OCI-LY1 (cell line): ENCODE measurements around the gene AJM1.
A peak's percentile ranks its signal among the peaks of the same experiment; 100 is the strongest.

Experiments
- H2AFZ ChIP-seq: fragments of 200-600 bp; sonication (generic), shearing (Covaris generic); 2 replicates; pipeline ENCODE4 v1.6.0; 2014; ENCODE audit warnings: antibody characterized with exemption, mild to moderate bottlenecking, low read length
- H3F3A ChIP-seq: fragments of 200-600 bp; sonication (generic), shearing (Covaris generic); 2 replicates; pipeline ENCODE4 v1.6.0; 2014; ENCODE audit warnings: mild to moderate bottlenecking, antibody characterized with exemption, low read length, moderate library complexity; ENCODE audit not compliant: insufficient read depth
- H3K27ac ChIP-seq: fragments of 200-600 bp; sonication (generic); 2 replicates; pipeline ENCODE4 v1.5.1; 2014; ENCODE audit warnings: low read length, mixed run types, mild to moderate bottlenecking, low read depth; ENCODE audit not compliant: poor library complexity, severe bottlenecking
- H3K27me3 ChIP-seq: fragments of 200-600 bp; sonication (generic); 2 replicates; pipeline ENCODE4 v1.6.0; 2014; ENCODE audit warnings: antibody characterized with exemption, mild to moderate bottlenecking, low read length, moderate library complexity; ENCODE audit not compliant: insufficient read depth
- H3K36me3 ChIP-seq: fragments of 200-600 bp; sonication (generic); 2 replicates; pipeline ENCODE4 v1.6.1; 2014; ENCODE audit warnings: mild to moderate bottlenecking, antibody characterized with exemption, low read length, moderate library complexity, mixed read lengths; ENCODE audit not compliant: insufficient read depth
- H3K4me1 ChIP-seq: fragments of 200-600 bp; sonication (generic); 2 replicates; pipeline ENCODE4 v1.5.1; 2014; ENCODE audit warnings: mild to moderate bottlenecking, low read length, moderate library complexity; ENCODE audit not compliant: insufficient read depth, severe bottlenecking
- H3K4me2 ChIP-seq: fragments of 200-600 bp; sonication (generic), shearing (Covaris generic); 2 replicates; pipeline ENCODE4 v1.6.1; 2014; ENCODE audit warnings: low read length
- H3K4me3 ChIP-seq: fragments of 200-600 bp; sonication (generic); 2 replicates; pipeline ENCODE4 v1.5.1; 2014; ENCODE audit warnings: low read length, low read depth, mild to moderate bottlenecking, mixed read lengths; ENCODE audit not compliant: poor library complexity, severe bottlenecking
- H3K79me2 ChIP-seq: fragments of 200-600 bp; shearing (Covaris generic); 2 replicates; pipeline ENCODE4 v1.6.1; 2016; ENCODE audit warnings: mixed run types, low read length, mixed read lengths; ENCODE audit not compliant: insufficient read depth
- H3K9ac ChIP-seq: fragments of 200-600 bp; sonication (generic), shearing (Covaris generic); 2 replicates; pipeline ENCODE4 v1.6.1; 2014; ENCODE audit warnings: mild to moderate bottlenecking, low read length, mixed read lengths
- H3K9me2 ChIP-seq: fragments of 200-600 bp; sonication (generic), shearing (Covaris generic); 2 replicates; pipeline ENCODE4 v1.6.1; 2014; ENCODE audit warnings: low read depth, mild to moderate bottlenecking, low read length, mixed read lengths
- H3K9me3 ChIP-seq: fragments of 200-600 bp; shearing (Covaris generic); 2 replicates; pipeline ENCODE4 v1.6.1; 2014; ENCODE audit warnings: low read length, mixed read lengths
- H4K20me1 ChIP-seq: fragments of 200-600 bp; sonication (generic), shearing (Covaris generic); 2 replicates; pipeline ENCODE4 v1.6.0; 2016; ENCODE audit warnings: mild to moderate bottlenecking, low read length; ENCODE audit not compliant: insufficient read depth
- EZH2 ChIP-seq: fragments of 200-600 bp; sonication (generic), shearing (Covaris generic); IDR thresholded peaks from 2 replicates; pipeline ENCODE4 v1.8.0; 2017; ENCODE audit warnings: borderline replicate concordance, mixed run types, mild to moderate bottlenecking, antibody characterized with exemption, low read length, moderate library complexity, mixed read lengths
- TF ChIP-seq, protein P1 (sequence below): fragments of 200-600 bp; sonication (generic), shearing (Covaris generic); IDR thresholded peaks from 2 replicates; pipeline ENCODE4 v1.5.1; 2017; ENCODE audit warnings: mild to moderate bottlenecking, antibody characterized with exemption, low read length, moderate library complexity, mixed read lengths

The AJM1 gene

GRCh38 chr9:136808075-136808805 lies 34.0 kb upstream of the AJM1 start:
- no peaks in the 10 kb centered on the region for H3K9me3 ChIP-seq
- H3K27me3 ChIP-seq, result no peaks in the 10 kb centered on the region
- peak overlapping the region; percentile 98 for H3K9ac ChIP-seq
- TF ChIP-seq, protein P1, sequence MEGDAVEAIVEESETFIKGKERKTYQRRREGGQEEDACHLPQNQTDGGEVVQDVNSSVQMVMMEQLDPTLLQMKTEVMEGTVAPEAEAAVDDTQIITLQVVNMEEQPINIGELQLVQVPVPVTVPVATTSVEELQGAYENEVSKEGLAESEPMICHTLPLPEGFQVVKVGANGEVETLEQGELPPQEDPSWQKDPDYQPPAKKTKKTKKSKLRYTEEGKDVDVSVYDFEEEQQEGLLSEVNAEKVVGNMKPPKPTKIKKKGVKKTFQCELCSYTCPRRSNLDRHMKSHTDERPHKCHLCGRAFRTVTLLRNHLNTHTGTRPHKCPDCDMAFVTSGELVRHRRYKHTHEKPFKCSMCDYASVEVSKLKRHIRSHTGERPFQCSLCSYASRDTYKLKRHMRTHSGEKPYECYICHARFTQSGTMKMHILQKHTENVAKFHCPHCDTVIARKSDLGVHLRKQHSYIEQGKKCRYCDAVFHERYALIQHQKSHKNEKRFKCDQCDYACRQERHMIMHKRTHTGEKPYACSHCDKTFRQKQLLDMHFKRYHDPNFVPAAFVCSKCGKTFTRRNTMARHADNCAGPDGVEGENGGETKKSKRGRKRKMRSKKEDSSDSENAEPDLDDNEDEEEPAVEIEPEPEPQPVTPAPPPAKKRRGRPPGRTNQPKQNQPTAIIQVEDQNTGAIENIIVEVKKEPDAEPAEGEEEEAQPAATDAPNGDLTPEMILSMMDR, result no peak
- no peak for TF ChIP-seq EZH2
- H3K36me3 ChIP-seq, result peaks cover 45% of the 10 kb centered on the region
- peak overlapping the region; percentile 96 for H3K4me2 ChIP-seq
- H3K79me2 ChIP-seq, result peaks cover 32% of the 10 kb centered on the region
- H3K4me1 ChIP-seq, result peaks cover 31% of the 10 kb centered on the region
- no peaks in the 10 kb centered on the region for H3F3A ChIP-seq
- H3K9me2 ChIP-seq, result no peaks in the 10 kb centered on the region
- H3K4me3 ChIP-seq, result peak overlapping the region; percentile 97
- H4K20me1 ChIP-seq, result no peaks in the 10 kb centered on the region
- no peak overlapping the region for H2AFZ ChIP-seq
- peak overlapping the region; percentile 52 for H3K27ac ChIP-seq

- TF ChIP-seq, protein P1, result no peak
- TF ChIP-seq EZH2, result no peak
- peaks cover 35% of the 10 kb centered on the region for H3K79me2 ChIP-seq
- no peaks in the 10 kb centered on the region for H4K20me1 ChIP-seq
- peak overlapping the region; percentile 98 for H3K9ac ChIP-seq
- peak overlapping the region; percentile 96 for H3K4me2 ChIP-seq
- no peaks in the 10 kb centered on the region for H3K9me3 ChIP-seq
- H3K4me1 ChIP-seq, result peaks cover 31% of the 10 kb centered on the region
- peak overlapping the region; percentile 39 for H3K27ac ChIP-seq
- no peaks in the 10 kb centered on the region for H3K27me3 ChIP-seq
- H3K36me3 ChIP-seq, result peaks cover 48% of the 10 kb centered on the region
- no peak overlapping the region for H2AFZ ChIP-seq
- no peaks in the 10 kb centered on the region for H3K9me2 ChIP-seq
- H3F3A ChIP-seq, result no peaks in the 10 kb centered on the region
- peak overlapping the region; percentile 97 for H3K4me3 ChIP-seq
These were observed 33.5 kb upstream of the AJM1 start for GRCh38 chr9:136808806-136809158.

GRCh38 chr9:136814725-136815421 lies 27.4 kb upstream of the AJM1 start:
- Histone ChIP-seq H3K4me1 (peaks cover 6% of the 10 kb centered on the region), H3K9me3 (no peaks in the 10 kb centered on the region), H3K79me2 (peaks cover 33% of the 10 kb centered on the region), H3K27me3 (no peaks in the 10 kb centered on the region), H3K27ac (no peak overlapping the region), H3K4me2 (no peak overlapping the region), H3F3A (no peaks in the 10 kb centered on the region), H2AFZ (no peak overlapping the region), H3K36me3 (peaks cover 51% of the 10 kb centered on the region), H4K20me1 (no peaks in the 10 kb centered on the region), H3K9ac (no peak overlapping the region), H3K4me3 (no peak overlapping the region), H3K9me2 (no peaks in the 10 kb centered on the region)
- no peak for TF ChIP-seq EZH2
- TF ChIP-seq, protein P1, result no peak
